A549 treated with Hydrocortisone at 1 μM for 4 hours (cell line): ENCODE measurements around the gene DSG1. TPM values are rescaled to one million over a fixed set of nuclear protein-coding genes. Genes with fewer than 3 reads are reported as not detected.

ENCODE experiments used
- total RNA-seq: library from RNA; stranded (reverse); fragments of 200-300 nt; extraction: Qiagen RNA extraction; gene quantifications from 5 replicates; pipeline ENCODE4 v1.2.3, GENCODE V29; 2022

Gene DSG1
- not detected in 5 replicates for total RNA-seq

GRCh38 chr18:31317860-31318259 is at the start of gene DSG1:
Gene DSG1, plus strand, starts transcription at chr18:31318160. Its CDS starts 141 bp downstream, at chr18:31318301.

GRCh38 chr18:31376477-31376876 is 58.5 kb downstream of the DSG1 start, which contains the start of gene DSG4:
Gene DSG4, plus strand, starts transcription at chr18:31376777. Its CDS starts 135 bp downstream, at chr18:31376912.

Other genes with a start within 250 kb of the DSG1 start
- 0.80 to 1.3 TPM (median 0.98 TPM) in 5 replicates for gene DSC2, start 215.7 kb upstream of the DSG1 start, total RNA-seq
- not detected in 5 replicates for gene DSC1, start 155.3 kb upstream of the DSG1 start, total RNA-seq
- not detected in 5 replicates for gene DSG4, start 58.6 kb downstream of the DSG1 start, total RNA-seq
- gene DSG3, start 129.6 kb downstream of the DSG1 start, total RNA-seq = 0.01 to 0.02 TPM (median 0.02 TPM) in 3 of 5 replicates, not detected in the others
- gene DSG2, start 180.0 kb downstream of the DSG1 start, total RNA-seq = 43.0 to 81.7 TPM (median 62.8 TPM) in 5 replicates